ENCODE results near the gene IPO13.

- TF ChIP-seq CTCF (conservative IDR thresholded peaks at IDR 0.05) (no peak), ZFX (IDR thresholded peaks at IDR 0.05) (no peak)
Observed at GRCh38 chr1:44015206-44015605, 68.5 kb downstream of the IPO13 start.

Data from C4-2B (cell line).